Muscle of leg (tissue), 11 donors: ENCODE data around the gene TLE5. TPM values are rescaled to one million over a fixed set of nuclear protein-coding genes. Genes with fewer than 3 reads are reported as not detected.

Experiments used
- DNase-seq: peaks from one replicate; pipeline ENCODE4 v3.0.0; 2013
- H3K27ac ChIP-seq: one replicate; pipeline ENCODE4 v1.5.1; 2013; ENCODE audit warnings: mild to moderate bottlenecking, low read length, control low read depth
- H3K27me3 ChIP-seq: one replicate; pipeline ENCODE4 v1.6.1; 2013; ENCODE audit warnings: low read length; ENCODE audit not compliant: control insufficient read depth, insufficient read depth
- H3K36me3 ChIP-seq: one replicate; pipeline ENCODE4 v1.6.1; 2013; ENCODE audit warnings: low read length; ENCODE audit not compliant: control insufficient read depth, insufficient read depth
- H3K4me1 ChIP-seq: one replicate; pipeline ENCODE4 v1.6.1; 2013; ENCODE audit warnings: low read length; ENCODE audit not compliant: control insufficient read depth, insufficient read depth
- H3K4me3 ChIP-seq: one replicate; pipeline ENCODE4 v1.5.1; 2013; ENCODE audit warnings: low read length, control low read depth
- H3K9me3 ChIP-seq: replicated peaks from 2 replicates; pipeline ENCODE4 v1.6.1; 2013; ENCODE audit warnings: low read depth, low read length; ENCODE audit not compliant: control insufficient read depth
- WGBS: methylation state at CpG from one replicate; pipeline ENCODE4 v1.1.5; 2013; ENCODE audit warnings: missing lambda C conversion rate; ENCODE audit not compliant: insufficient coverage; 5-methylcytosine and 5-hydroxymethylcytosine counted together
- polyA plus RNA-seq, 8 donors: library from polyadenylated mRNA; unstranded; fragments of 120-200 nt; gene quantifications; one replicate each; pipeline versions ENCODE4 v1.2.1 to v1.2.3, GENCODE V29; 2013; ENCODE audit warnings: inconsistent platforms in 1 of 8, low replicate concordance in 1 of 8; ENCODE audit not compliant: insufficient read length in 8 of 8, insufficient read depth in 1 of 8
- total RNA-seq: library from RNA; stranded (reverse); fragments of 120-200 nt; gene quantifications from one replicate; pipeline ENCODE4 v1.2.4, GENCODE V29; 2013

The TLE5 gene
- total and polyA plus RNA-seq, 9 donors, result 245 to 773 (median 694) TPM

DNA sequence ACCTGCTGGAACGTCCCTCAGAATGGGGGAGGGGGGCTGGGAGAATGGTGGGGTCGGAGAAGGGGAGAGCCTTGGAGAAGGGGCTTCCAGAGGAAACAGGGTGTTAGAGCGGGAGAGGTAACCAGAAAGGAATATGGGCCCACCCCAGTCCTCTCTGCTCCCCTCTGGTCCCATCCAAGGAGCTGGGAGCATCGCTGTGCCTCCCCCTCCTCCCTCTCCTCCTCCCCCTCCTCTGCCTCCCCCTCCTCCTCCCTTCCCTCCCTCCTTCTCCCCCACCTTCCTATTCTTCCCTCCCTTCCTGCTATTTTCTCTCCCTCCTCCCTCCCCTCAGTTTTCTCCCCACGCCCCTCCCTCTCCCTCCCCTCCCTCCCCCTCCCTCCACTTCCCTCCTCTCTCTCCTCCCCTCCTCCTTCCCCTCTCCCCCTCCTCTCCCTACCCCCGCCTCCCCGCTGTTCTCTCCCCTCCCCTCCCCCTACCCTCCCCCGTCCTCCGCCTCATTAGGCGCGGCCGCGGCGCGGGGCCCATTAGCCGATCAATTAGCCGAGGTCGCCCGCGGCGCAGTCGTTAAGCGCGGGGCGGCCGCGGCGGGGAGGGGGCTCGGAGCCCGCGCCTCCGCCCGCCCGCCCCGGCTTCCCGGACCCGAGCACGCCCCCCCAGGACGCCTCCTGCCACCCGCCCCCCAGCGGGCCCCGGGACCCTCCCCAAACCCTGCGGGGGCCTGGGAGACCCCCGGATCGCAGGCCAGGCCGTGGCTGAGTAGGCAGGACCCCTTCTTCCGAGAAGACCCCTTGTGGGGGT is 15.4 kb downstream of the TLE5 start:
- under 1% methylated on average over 25 of the region's 47 CpGs for WGBS
- no peaks in the 10 kb centered on the region for H3K9me3 ChIP-seq
- H3K4me3 ChIP-seq, result peak overlapping the region; percentile 30
- no peaks in the 10 kb centered on the region for H3K36me3 ChIP-seq
- H3K27me3 ChIP-seq, result peaks cover 7% of the 10 kb centered on the region
- H3K27ac ChIP-seq, result no peak overlapping the region
- peaks cover 31% of the 10 kb centered on the region for H3K4me1 ChIP-seq
- peak; percentile 80 for DNase-seq

DNA sequence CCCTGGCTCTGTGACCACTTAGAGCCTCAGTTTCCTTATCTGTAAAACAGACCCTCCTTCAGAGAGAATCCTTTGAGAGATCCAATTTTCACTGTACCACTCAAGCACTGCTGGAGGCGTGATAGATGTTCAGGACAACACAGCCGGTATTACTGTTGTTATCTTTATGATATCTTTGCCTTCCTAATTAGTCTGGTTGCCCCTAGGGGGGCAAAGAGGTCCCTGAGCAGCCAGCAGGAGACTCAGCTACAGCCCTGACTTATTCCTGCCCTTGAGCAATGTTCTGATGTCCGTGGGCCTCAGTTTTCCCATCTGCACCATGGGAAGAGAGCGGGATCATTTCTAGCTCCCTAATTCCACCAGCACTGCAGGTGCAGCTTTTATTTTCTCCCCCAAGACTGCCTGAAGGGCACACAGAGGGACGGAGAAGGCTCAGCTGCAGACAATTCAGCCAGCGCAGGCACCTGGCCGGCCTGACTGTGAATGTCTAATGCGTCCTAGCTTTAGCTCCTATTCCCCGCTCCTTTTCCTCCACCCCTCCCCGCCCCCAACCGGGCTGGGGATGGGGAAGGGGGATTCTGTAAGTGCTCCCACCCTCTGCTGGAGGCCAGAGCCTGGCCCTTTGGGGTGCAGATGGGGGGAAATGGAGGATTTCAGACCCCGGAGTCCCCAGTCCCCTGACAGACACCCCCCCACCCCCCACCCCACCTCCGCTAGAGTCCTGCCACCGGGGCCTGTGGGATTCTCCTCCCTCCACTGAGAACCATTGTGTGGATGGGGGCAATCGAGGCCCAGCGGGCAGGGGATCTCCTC is 16.2 kb downstream of the TLE5 start:
- Histone ChIP-seq H3K9me3 (no peaks in the 10 kb centered on the region), H3K27me3 (peaks cover 7% of the 10 kb centered on the region), H3K36me3 (no peaks in the 10 kb centered on the region), H3K27ac (peak overlapping the region; percentile 20), H3K4me1 (peaks cover 36% of the 10 kb centered on the region), H3K4me3 (no peak overlapping the region)
- 35% methylated on average over 3 of the region's 16 CpGs for WGBS
- DNase-seq, result no peak

DNA sequence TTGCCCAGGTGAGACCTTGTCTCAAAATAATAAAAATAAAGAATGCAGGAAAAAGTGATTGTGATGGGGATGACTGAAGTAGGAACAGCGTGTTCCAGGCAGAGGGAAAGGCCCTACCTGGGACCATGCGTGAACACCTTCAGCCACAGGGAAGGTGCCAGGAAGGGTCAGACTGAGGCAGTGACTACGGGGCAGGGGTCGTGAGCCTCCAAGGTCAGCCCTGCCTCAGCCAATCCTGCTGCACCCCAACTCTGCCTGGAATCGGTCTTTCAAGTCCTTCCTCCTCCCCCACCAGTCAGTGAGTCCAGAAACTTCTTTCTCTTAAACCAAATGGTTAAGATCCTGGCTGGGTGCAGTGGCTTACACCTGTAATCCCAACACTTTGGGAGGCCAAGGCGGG is 17.1 kb downstream of the TLE5 start:
- Histone ChIP-seq H3K4me3 (no peak overlapping the region), H3K9me3 (no peaks in the 10 kb centered on the region), H3K27ac (no peak overlapping the region), H3K4me1 (peaks cover 33% of the 10 kb centered on the region), H3K36me3 (no peaks in the 10 kb centered on the region), H3K27me3 (peaks cover 7% of the 10 kb centered on the region)
- no peak for DNase-seq
- 82% methylated on average over 6 of the region's 6 CpGs for WGBS

DNA sequence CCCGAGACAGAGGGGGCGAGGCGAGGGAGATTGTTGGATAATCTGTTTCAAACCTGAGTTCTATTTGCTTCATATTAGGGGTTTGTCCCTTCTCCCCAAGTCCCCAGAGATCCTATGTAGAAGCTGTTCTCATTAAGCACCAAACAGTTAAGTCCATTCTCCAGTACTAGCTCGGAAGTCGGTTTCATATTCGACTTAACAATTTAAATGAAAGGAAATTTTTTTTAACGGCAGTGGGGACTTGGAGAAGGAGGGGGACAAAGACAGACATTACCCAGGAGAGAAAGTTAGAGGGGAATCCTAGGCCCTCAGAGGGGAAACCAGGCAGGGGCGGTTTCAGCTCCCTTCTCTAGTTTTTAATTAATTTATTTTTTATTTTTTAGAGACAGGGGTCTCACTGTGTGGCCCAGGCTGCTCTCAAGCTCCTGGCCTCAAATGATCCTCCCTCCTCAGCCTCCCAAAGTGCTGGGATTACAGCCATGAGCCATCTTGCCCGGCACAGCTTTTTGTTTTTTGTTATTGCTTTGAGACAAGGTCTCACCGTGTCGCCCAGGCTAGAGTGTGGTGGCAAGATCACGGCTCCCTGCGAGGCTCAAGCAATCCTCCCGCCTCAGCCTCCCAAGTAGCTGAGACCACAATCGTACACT is 19.6 kb downstream of the TLE5 start:
- Histone ChIP-seq H3K9me3 (no peaks in the 10 kb centered on the region), H3K4me1 (peaks cover 28% of the 10 kb centered on the region), H3K27me3 (peaks cover 9% of the 10 kb centered on the region), H3K36me3 (no peaks in the 10 kb centered on the region), H3K27ac (peak overlapping the region; percentile 23), H3K4me3 (no peak overlapping the region)
- DNase-seq, result peak; percentile 74
- WGBS, result 96% methylated on average over 4 of the region's 15 CpGs

DNA sequence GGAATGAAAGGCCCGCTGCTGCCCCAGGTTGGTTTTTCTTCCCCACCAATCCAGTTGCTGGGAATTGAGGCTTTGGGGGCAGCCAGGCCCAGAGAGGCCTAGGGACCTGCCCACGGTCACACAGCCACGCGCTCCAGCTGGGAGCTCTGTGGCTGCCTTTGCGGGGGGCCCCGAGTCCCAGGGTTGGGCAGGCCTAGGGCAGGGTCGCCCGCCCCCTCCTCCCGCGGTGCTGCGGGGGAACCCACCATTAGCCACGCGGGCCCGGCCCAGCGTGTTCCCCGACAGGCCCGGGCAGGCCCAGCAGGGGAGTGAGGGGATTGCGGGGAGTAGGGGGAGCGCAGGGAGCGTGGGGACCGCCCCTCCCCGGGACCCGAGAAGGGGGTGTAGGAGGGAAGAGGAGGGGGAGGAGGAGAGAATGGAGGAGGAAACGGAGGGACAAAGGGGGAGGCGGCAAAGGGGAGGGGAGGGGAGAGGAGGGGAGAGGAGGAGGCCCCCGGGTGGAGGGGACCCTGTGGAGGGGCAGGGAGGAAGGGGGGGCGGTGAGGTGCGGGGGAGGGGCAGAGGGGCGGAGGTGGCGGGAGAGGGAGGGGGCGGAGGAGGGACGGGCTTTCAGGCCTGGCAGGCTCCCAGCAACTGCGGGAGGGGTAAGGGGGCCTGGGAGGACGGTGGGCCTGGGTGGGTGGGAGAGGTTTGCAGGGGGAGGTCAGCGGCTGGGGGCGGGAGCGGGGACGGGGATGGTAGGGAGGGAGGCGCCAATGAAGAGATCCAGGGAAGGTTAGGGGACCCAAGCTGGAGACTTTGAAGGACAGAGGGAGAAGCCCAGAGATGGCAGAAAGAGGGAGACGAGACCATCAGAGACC is 20.3 kb downstream of the TLE5 start:
- Histone ChIP-seq H3K4me1 (peaks cover 22% of the 10 kb centered on the region), H3K27me3 (peaks cover 5% of the 10 kb centered on the region), H3K27ac (peak overlapping the region; percentile 23), H3K9me3 (no peaks in the 10 kb centered on the region), H3K36me3 (no peaks in the 10 kb centered on the region), H3K4me3 (peak overlapping the region; percentile 10)
- 7% methylated on average over 22 of the region's 40 CpGs for whole genome bisulfite sequencing
- DNase-seq, result peak; percentile 62

DNA sequence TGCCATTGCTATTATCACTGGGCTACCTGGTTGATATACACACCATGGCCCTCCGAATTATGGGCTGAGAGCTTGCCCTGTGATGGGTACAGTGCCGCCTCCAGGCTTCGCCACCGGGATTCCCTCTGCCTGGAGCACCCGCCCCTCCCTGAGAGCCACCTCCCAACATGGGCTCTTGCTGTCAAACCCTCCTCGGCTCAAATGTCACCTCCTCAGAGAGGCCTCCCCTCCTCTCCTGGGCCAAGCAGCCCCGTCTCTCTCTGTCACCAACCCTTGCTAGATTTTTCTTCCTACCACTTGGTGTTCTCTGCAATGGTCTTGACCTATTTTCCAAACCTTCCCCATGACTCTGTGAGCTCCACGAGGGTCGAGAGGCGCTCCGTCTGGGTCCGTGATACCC is 21.0 kb downstream of the TLE5 start:
- 61% methylated on average over 9 of the region's 12 CpGs for WGBS
- Histone ChIP-seq H3K4me3 (no peak overlapping the region), H3K4me1 (peaks cover 25% of the 10 kb centered on the region), H3K27me3 (peaks cover 2% of the 10 kb centered on the region), H3K27ac (no peak overlapping the region), H3K9me3 (no peaks in the 10 kb centered on the region), H3K36me3 (no peaks in the 10 kb centered on the region)
- no peak for DNase-seq

DNA sequence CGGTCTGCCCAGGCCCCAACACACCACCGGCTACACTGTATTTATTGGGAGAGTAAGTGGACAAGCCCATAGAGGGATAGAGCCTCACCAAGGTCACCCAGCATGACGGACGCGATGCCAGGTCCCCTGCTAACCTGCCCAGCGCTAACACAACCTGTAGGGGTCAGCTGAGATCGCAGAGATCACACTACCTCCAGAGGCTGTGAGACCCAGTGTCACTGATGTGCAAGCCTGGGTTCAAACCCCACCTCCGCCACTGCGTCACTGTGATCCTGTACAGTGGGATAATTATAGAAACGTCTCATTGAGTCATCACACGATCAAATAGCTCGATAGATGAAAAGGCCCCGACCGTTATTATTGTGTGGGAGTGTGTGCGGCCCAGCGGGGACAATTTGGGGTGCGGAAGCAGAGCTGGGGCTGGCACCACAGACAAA is 22.6 kb downstream of the TLE5 start:
- H3K9me3 ChIP-seq, result no peaks in the 10 kb centered on the region
- H3K4me1 ChIP-seq, result peaks cover 28% of the 10 kb centered on the region
- H3K27me3 ChIP-seq, result peaks cover 2% of the 10 kb centered on the region
- no peak overlapping the region for H3K27ac ChIP-seq
- WGBS, result 75% methylated on average over 4 of the region's 17 CpGs
- DNase-seq, result no peak
- no peak overlapping the region for H3K4me3 ChIP-seq
- H3K36me3 ChIP-seq, result no peaks in the 10 kb centered on the region

DNA sequence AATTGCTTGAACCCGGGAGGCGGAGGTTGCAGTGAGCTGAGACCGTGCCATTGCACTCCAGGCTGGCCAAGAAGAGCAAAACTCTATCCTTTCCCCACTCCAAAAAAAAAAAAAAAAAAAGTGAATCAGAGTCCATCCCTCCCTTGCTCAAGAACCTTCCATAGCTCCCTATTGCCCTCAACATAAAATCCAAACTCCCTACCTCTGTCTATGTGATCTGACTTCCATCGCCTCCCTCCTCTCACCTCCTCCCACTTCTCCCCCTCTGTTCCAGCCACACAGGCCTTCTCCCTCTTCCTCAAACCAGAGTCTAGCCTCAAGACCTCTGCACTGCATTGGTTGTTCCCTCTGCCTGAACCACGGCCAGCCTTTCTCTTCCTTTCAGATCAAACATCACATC is 23.2 kb downstream of the TLE5 start:
- Histone ChIP-seq H3K9me3 (no peaks in the 10 kb centered on the region), H3K4me1 (peaks cover 33% of the 10 kb centered on the region), H3K36me3 (no peaks in the 10 kb centered on the region), H3K27ac (no peak overlapping the region), H3K27me3 (peaks cover 2% of the 10 kb centered on the region), H3K4me3 (no peak overlapping the region)
- DNase-seq, result no peak
- 82% methylated on average over 4 of the region's 5 CpGs for WGBS

DNA sequence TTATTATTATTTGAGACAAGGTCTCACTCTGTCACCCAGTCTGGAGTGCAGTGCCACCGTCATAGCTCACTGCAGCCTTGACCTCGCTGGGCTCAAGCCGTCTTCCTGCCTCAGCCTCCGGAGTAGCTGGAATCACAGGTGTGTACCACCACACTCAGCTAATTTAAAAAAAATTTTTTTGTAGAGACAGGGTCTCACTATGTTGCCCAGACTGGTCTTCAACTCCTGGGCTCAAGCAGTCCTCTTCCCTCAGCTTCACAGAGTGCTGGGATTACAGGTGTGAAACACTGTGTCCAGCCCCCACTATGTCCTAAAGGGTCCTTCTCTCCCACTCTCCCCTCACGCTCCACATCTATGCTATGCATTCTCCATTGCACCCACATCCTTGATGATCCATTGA is 24.1 kb downstream of the TLE5 start:
- Histone ChIP-seq H3K9me3 (no peaks in the 10 kb centered on the region), H3K27ac (no peak overlapping the region), H3K4me3 (no peak overlapping the region), H3K36me3 (no peaks in the 10 kb centered on the region), H3K27me3 (peaks cover 4% of the 10 kb centered on the region), H3K4me1 (peaks cover 38% of the 10 kb centered on the region)
- no peak for DNase-seq
- 80% methylated on average over 1 of the region's 5 CpGs for WGBS
